Measurements from ENCODE around the gene ZMYND19.
"Not testable (repeated sequence)": the region's sequence is repeated elsewhere in the genome, so short reads cannot be mapped to it uniquely, and the experiment has no call there.

Gene ZMYND19

GRCh38 chr9:137547687-137548543 is 42.4 kb downstream of the ZMYND19 start:
- H3K36me3 ChIP-seq (ENCODE audit: control insufficient read depth, insufficient read depth, low read length), result no peaks in the 10 kb centered on the region
- no peak overlapping the region for H3K4me3 ChIP-seq (ENCODE audit: low read depth, low read length)
- H3K9me3 ChIP-seq (ENCODE audit: control insufficient read depth, insufficient read depth, low read length), result no peaks in the 10 kb centered on the region
- no peaks in the 10 kb centered on the region for H3K27me3 ChIP-seq (ENCODE audit: control insufficient read depth, insufficient read depth, low read length)
- H3K9ac ChIP-seq (ENCODE audit: low read depth, low read length), result no peak overlapping the region
- H3K4me1 ChIP-seq (ENCODE audit: control insufficient read depth, insufficient read depth, low read length), result no peaks in the 10 kb centered on the region

- H3K36me3 ChIP-seq (ENCODE audit: control insufficient read depth, insufficient read depth, low read length), result no peaks in the 10 kb centered on the region
- H3K4me3 ChIP-seq (ENCODE audit: low read depth, low read length), result no peak overlapping the region
- no peaks in the 10 kb centered on the region for H3K4me1 ChIP-seq (ENCODE audit: control insufficient read depth, insufficient read depth, low read length)
- H3K9ac ChIP-seq (ENCODE audit: low read depth, low read length), result no peak overlapping the region
- no peaks in the 10 kb centered on the region for H3K27me3 ChIP-seq (ENCODE audit: control insufficient read depth, insufficient read depth, low read length)
- H3K9me3 ChIP-seq (ENCODE audit: control insufficient read depth, insufficient read depth, low read length), result no peaks in the 10 kb centered on the region
Observed at GRCh38 chr9:137545123-137545522, 45.2 kb downstream of the ZMYND19 start.

- H3K36me3 ChIP-seq (ENCODE audit: control insufficient read depth, insufficient read depth, low read length), result no peaks in the 10 kb centered on the region
- no peaks in the 10 kb centered on the region for H3K27me3 ChIP-seq (ENCODE audit: control insufficient read depth, insufficient read depth, low read length)
- no peaks in the 10 kb centered on the region for H3K9me3 ChIP-seq (ENCODE audit: control insufficient read depth, insufficient read depth, low read length)
- no peak overlapping the region for H3K9ac ChIP-seq (ENCODE audit: low read depth, low read length)
- no peaks in the 10 kb centered on the region for H3K4me1 ChIP-seq (ENCODE audit: control insufficient read depth, insufficient read depth, low read length)
- H3K4me3 ChIP-seq (ENCODE audit: low read depth, low read length), result no peak overlapping the region
Observed at GRCh38 chr9:137544176-137544760, 46.0 kb downstream of the ZMYND19 start.

- no peaks in the 10 kb centered on the region for H3K36me3 ChIP-seq (ENCODE audit: control insufficient read depth, insufficient read depth, low read length)
- H3K27me3 ChIP-seq (ENCODE audit: control insufficient read depth, insufficient read depth, low read length), result no peaks in the 10 kb centered on the region
- no peaks in the 10 kb centered on the region for H3K4me1 ChIP-seq (ENCODE audit: control insufficient read depth, insufficient read depth, low read length)
- H3K9ac ChIP-seq (ENCODE audit: low read depth, low read length), result no peak overlapping the region
- no peaks in the 10 kb centered on the region for H3K9me3 ChIP-seq (ENCODE audit: control insufficient read depth, insufficient read depth, low read length)
- H3K4me3 ChIP-seq (ENCODE audit: low read depth, low read length), result no peak overlapping the region
Observed at GRCh38 chr9:137543237-137543963, 46.9 kb downstream of the ZMYND19 start.

GRCh38 chr9:137542486-137542885 is 47.8 kb downstream of the ZMYND19 start:
- Histone ChIP-seq H3K9ac (ENCODE audit: low read depth, low read length) (no peak overlapping the region), H3K9me3 (ENCODE audit: control insufficient read depth, insufficient read depth, low read length) (no peaks in the 10 kb centered on the region), H3K36me3 (ENCODE audit: control insufficient read depth, insufficient read depth, low read length) (no peaks in the 10 kb centered on the region), H3K27me3 (ENCODE audit: control insufficient read depth, insufficient read depth, low read length) (no peaks in the 10 kb centered on the region), H3K4me1 (ENCODE audit: control insufficient read depth, insufficient read depth, low read length) (no peaks in the 10 kb centered on the region), H3K4me3 (ENCODE audit: low read depth, low read length) (no peak overlapping the region)

- Histone ChIP-seq H3K9me3 (ENCODE audit: control insufficient read depth, insufficient read depth, low read length) (no peaks in the 10 kb centered on the region), H3K36me3 (ENCODE audit: control insufficient read depth, insufficient read depth, low read length) (no peaks in the 10 kb centered on the region), H3K27me3 (ENCODE audit: control insufficient read depth, insufficient read depth, low read length) (no peaks in the 10 kb centered on the region), H3K9ac (ENCODE audit: low read depth, low read length) (no peak overlapping the region), H3K4me3 (ENCODE audit: low read depth, low read length) (no peak overlapping the region), H3K4me1 (ENCODE audit: control insufficient read depth, insufficient read depth, low read length) (no peaks in the 10 kb centered on the region)
Observed at GRCh38 chr9:137540536-137540935, 49.8 kb downstream of the ZMYND19 start.

GRCh38 chr9:137538058-137538457 is 52.3 kb downstream of the ZMYND19 start:
- Histone ChIP-seq H3K27me3 (ENCODE audit: control insufficient read depth, insufficient read depth, low read length) (no peaks in the 10 kb centered on the region), H3K36me3 (ENCODE audit: control insufficient read depth, insufficient read depth, low read length) (no peaks in the 10 kb centered on the region), H3K4me1 (ENCODE audit: control insufficient read depth, insufficient read depth, low read length) (no peaks in the 10 kb centered on the region), H3K9ac (ENCODE audit: low read depth, low read length) (no peak overlapping the region), H3K4me3 (ENCODE audit: low read depth, low read length) (no peak overlapping the region), H3K9me3 (ENCODE audit: control insufficient read depth, insufficient read depth, low read length) (no peaks in the 10 kb centered on the region)

GRCh38 chr9:137536594-137537131 is 53.6 kb downstream of the ZMYND19 start:
- not testable (repeated sequence) for H3K4me3 ChIP-seq (ENCODE audit: low read depth, low read length); H3K36me3 ChIP-seq (ENCODE audit: control insufficient read depth, insufficient read depth, low read length); H3K9ac ChIP-seq (ENCODE audit: low read depth, low read length); H3K9me3 ChIP-seq (ENCODE audit: control insufficient read depth, insufficient read depth, low read length); H3K27me3 ChIP-seq (ENCODE audit: control insufficient read depth, insufficient read depth, low read length); H3K4me1 ChIP-seq (ENCODE audit: control insufficient read depth, insufficient read depth, low read length)

GRCh38 chr9:137535120-137535428 is 55.2 kb downstream of the ZMYND19 start:
- H3K4me3 ChIP-seq (ENCODE audit: low read depth, low read length), result no peak overlapping the region
- no peaks in the 10 kb centered on the region for H3K27me3 ChIP-seq (ENCODE audit: control insufficient read depth, insufficient read depth, low read length)
- no peaks in the 10 kb centered on the region for H3K9me3 ChIP-seq (ENCODE audit: control insufficient read depth, insufficient read depth, low read length)
- no peaks in the 10 kb centered on the region for H3K4me1 ChIP-seq (ENCODE audit: control insufficient read depth, insufficient read depth, low read length)
- H3K36me3 ChIP-seq (ENCODE audit: control insufficient read depth, insufficient read depth, low read length), result no peaks in the 10 kb centered on the region
- H3K9ac ChIP-seq (ENCODE audit: low read depth, low read length), result no peak overlapping the region

- H3K9ac ChIP-seq (ENCODE audit: low read depth, low read length), result no peak overlapping the region
- H3K9me3 ChIP-seq (ENCODE audit: control insufficient read depth, insufficient read depth, low read length), result no peaks in the 10 kb centered on the region
- no peaks in the 10 kb centered on the region for H3K4me1 ChIP-seq (ENCODE audit: control insufficient read depth, insufficient read depth, low read length)
- H3K27me3 ChIP-seq (ENCODE audit: control insufficient read depth, insufficient read depth, low read length), result no peaks in the 10 kb centered on the region
- no peak overlapping the region for H3K4me3 ChIP-seq (ENCODE audit: low read depth, low read length)
- H3K36me3 ChIP-seq (ENCODE audit: control insufficient read depth, insufficient read depth, low read length), result no peaks in the 10 kb centered on the region
Observed at GRCh38 chr9:137534256-137535119, 55.8 kb downstream of the ZMYND19 start.

- H3K4me1 ChIP-seq (ENCODE audit: control insufficient read depth, insufficient read depth, low read length); H3K9me3 ChIP-seq (ENCODE audit: control insufficient read depth, insufficient read depth, low read length); H3K27me3 ChIP-seq (ENCODE audit: control insufficient read depth, insufficient read depth, low read length); H3K4me3 ChIP-seq (ENCODE audit: low read depth, low read length); H3K36me3 ChIP-seq (ENCODE audit: control insufficient read depth, insufficient read depth, low read length); H3K9ac ChIP-seq (ENCODE audit: low read depth, low read length): not testable (repeated sequence)
Observed at GRCh38 chr9:137532891-137533468, 57.3 kb downstream of the ZMYND19 start.

Data from iPS-15b (cell line).